Spleen (tissue), 7 donors: ENCODE data around the gene TCHP.

Source experiments
- POLR2A ChIP-seq, 3 donors: fragments of 450-650 bp; IDR thresholded peaks; one replicate each; pipeline ENCODE4 v1.5.1; 2017; ENCODE audit warnings: antibody characterized with exemption in 3 of 3, mild to moderate bottlenecking in 1 of 3
- POLR2AphosphoS5 ChIP-seq, 3 donors: sonication (generic); formaldehyde crosslinking; IDR thresholded peaks; one replicate each; pipeline ENCODE4 v1.5.1; 2017; ENCODE audit warnings: antibody characterized with exemption in 3 of 3
- TF ChIP-seq, protein P1 (sequence below), 11 experiments: fragments of 200-600 bp in 7 of 11; fragments of 450-650 bp in 4 of 11; sonication (generic) in 4 of 11; IDR thresholded peaks in 8 of 11; conservative IDR thresholded peaks in 3 of 11; 1 replicate in 7 of 11; 2 replicates in 4 of 11; pipeline versions ENCODE4 v1.4.0 to v1.8.0; 2016 to 2021; ENCODE audit warnings: antibody characterized with exemption in 11 of 11, inconsistent platforms in 4 of 11, mild to moderate bottlenecking in 1 of 11
- donor health status: DM: no; HTN: no; CAD: no; lungs with moderate emphysema.
- donor health status: DM: no; HTN: no; CAD: no.
- donor health status: DM: no; HTN: no; CAD: no.

DNA sequence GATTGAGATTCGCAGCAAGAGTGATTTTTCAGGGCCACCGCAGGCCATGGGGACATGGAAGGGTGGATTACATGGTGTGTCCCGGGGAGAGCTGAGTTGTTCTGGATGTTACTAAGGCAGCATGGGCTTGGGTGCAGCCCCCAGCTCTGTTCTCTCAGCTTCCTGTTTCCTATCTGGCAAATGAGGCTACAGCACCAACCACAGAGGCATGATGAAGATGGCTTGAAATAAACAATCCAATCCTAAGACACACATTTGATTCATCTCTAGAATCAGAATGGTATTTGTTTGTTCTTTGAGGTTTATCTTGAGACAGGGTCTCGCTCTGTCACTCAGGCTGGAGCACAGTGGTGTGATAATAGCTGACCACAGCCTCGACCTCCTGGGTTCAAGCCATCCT lies 41.3 kb upstream of the TCHP start:
- TF ChIP-seq, protein P1, sequence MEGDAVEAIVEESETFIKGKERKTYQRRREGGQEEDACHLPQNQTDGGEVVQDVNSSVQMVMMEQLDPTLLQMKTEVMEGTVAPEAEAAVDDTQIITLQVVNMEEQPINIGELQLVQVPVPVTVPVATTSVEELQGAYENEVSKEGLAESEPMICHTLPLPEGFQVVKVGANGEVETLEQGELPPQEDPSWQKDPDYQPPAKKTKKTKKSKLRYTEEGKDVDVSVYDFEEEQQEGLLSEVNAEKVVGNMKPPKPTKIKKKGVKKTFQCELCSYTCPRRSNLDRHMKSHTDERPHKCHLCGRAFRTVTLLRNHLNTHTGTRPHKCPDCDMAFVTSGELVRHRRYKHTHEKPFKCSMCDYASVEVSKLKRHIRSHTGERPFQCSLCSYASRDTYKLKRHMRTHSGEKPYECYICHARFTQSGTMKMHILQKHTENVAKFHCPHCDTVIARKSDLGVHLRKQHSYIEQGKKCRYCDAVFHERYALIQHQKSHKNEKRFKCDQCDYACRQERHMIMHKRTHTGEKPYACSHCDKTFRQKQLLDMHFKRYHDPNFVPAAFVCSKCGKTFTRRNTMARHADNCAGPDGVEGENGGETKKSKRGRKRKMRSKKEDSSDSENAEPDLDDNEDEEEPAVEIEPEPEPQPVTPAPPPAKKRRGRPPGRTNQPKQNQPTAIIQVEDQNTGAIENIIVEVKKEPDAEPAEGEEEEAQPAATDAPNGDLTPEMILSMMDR (IDR thresholded peaks at IDR 0.05 in 8 of 11, conservative IDR thresholded peaks at IDR 0.05 in 3 of 11) = no peak
- TF ChIP-seq POLR2A (IDR thresholded peaks at IDR 0.05) = no peak
- TF ChIP-seq POLR2AphosphoS5 (IDR thresholded peaks at IDR 0.05) = no peak
